ENCODE measurements around the gene GAB2. TPM values are rescaled to one million over a fixed set of nuclear protein-coding genes. Genes with fewer than 3 reads are reported as not detected.

GAB2 gene
- total RNA-seq, 1 donor from 2014 or later: 39.9 TPM

DNA sequence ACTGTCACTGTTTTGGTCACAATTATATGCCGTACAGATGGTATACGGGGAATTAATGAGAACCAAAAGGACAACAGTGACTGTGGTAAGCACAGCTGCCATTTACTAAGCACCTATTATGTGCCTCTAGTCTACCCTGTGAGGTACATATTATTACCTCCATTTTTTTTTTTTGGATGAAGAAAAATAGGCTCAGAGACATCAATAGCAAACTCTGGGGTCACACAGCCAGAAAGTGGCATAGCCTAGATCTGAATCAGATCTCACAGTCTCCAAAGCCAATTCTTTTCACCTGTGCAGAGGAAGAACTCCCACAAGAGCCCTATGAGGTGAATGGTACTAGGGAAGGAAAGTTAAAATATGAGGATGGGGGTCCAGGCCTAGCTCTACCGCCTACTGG, 160.0 kb downstream of the GAB2 start:
- H3K4me1 Mint-ChIP-seq: peaks cover 32% of the 10 kb centered on the region
- H3K9me3 Mint-ChIP-seq: no peaks in the 10 kb centered on the region
- H3K27ac Mint-ChIP-seq: no peak overlapping the region
- DNase-seq (ENCODE audit: low spot score in 2 of 2, unreplicated experiment in 2 of 2): no peak
- no peaks in the 10 kb centered on the region for H3K27me3 Mint-ChIP-seq (ENCODE audit: low read depth)
- H3K4me3 Mint-ChIP-seq: no peak overlapping the region
- peaks cover 2% of the 10 kb centered on the region for H3K36me3 Mint-ChIP-seq
- TF ChIP-seq, protein P1, sequence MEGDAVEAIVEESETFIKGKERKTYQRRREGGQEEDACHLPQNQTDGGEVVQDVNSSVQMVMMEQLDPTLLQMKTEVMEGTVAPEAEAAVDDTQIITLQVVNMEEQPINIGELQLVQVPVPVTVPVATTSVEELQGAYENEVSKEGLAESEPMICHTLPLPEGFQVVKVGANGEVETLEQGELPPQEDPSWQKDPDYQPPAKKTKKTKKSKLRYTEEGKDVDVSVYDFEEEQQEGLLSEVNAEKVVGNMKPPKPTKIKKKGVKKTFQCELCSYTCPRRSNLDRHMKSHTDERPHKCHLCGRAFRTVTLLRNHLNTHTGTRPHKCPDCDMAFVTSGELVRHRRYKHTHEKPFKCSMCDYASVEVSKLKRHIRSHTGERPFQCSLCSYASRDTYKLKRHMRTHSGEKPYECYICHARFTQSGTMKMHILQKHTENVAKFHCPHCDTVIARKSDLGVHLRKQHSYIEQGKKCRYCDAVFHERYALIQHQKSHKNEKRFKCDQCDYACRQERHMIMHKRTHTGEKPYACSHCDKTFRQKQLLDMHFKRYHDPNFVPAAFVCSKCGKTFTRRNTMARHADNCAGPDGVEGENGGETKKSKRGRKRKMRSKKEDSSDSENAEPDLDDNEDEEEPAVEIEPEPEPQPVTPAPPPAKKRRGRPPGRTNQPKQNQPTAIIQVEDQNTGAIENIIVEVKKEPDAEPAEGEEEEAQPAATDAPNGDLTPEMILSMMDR (IDR thresholded peaks at IDR 0.05; ENCODE audit: unreplicated experiment): no peak

DNA sequence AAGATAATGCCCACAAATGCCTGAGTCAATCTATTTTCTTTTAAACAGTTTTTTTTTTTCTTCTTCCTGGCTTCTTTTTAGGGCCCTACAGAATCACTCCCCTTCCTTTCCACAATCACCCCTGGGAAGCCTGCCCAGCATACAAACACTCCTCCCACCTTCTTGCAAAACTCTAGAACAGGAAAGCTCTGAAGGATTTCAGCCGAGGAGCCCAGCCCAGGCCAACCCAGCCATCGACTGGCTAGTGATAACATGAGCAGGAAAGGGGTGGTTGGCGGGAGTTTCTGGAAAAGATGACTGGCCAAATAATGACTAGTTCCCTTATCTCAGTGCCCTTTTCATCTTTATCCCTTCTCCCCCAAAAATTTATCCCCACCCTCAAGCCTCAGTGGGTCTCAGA, 160.7 kb downstream of the GAB2 start:
- Mint-ChIP-seq H3K27ac (peak overlapping the region; percentile 51), H3K4me1 (peaks cover 31% of the 10 kb centered on the region), H3K27me3 (ENCODE audit: low read depth) (no peaks in the 10 kb centered on the region), H3K9me3 (no peaks in the 10 kb centered on the region), H3K4me3 (no peak overlapping the region), H3K36me3 (peaks cover 2% of the 10 kb centered on the region)
- TF ChIP-seq, protein P1 (IDR thresholded peaks at IDR 0.05; ENCODE audit: unreplicated experiment): no peak
- DNase-seq (ENCODE audit: low spot score in 2 of 2, unreplicated experiment in 2 of 2): no peak

- no peaks in the 10 kb centered on the region for H3K27me3 Mint-ChIP-seq (ENCODE audit: low read depth)
- TF ChIP-seq, protein P1 (IDR thresholded peaks at IDR 0.05; ENCODE audit: unreplicated experiment): no peak
- DNase-seq (ENCODE audit: low spot score in 2 of 2, unreplicated experiment in 2 of 2): no peak
- H3K36me3 Mint-ChIP-seq: peaks cover 2% of the 10 kb centered on the region
- no peak overlapping the region for H3K4me3 Mint-ChIP-seq
- peaks cover 29% of the 10 kb centered on the region for H3K4me1 Mint-ChIP-seq
- H3K27ac Mint-ChIP-seq: no peak overlapping the region
- no peaks in the 10 kb centered on the region for H3K9me3 Mint-ChIP-seq
These were observed 161.7 kb downstream of the GAB2 start for GRCh38 chr11:78255919-78256318.

- DNase-seq (ENCODE audit: low spot score in 2 of 2, unreplicated experiment in 2 of 2): no peak
- peaks cover 8% of the 10 kb centered on the region for H3K36me3 Mint-ChIP-seq
These were observed 163.4 kb downstream of the GAB2 start for GRCh38 chr11:78254268-78254667.

DNA sequence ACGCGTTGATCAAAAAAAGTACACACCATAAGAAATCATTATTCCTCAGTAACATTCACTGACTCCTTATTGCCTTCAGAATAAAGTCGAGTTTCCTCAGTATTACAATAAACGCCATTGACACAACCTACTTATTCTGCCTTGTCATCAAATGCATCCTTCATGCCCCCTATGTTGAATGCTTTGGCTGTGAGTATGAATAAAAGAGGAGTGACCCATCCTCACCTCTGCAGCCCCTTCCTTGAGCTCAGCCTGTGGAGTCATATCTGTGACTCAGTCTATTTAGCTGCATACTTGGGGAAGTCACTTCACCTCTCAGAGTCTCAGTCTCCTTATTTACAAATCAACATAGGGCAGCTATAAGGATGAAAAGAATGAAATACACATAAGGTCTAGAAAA, 163.8 kb downstream of the GAB2 start:
- no peaks in the 10 kb centered on the region for H3K9me3 Mint-ChIP-seq
- no peak overlapping the region for H3K27ac Mint-ChIP-seq
- H3K36me3 Mint-ChIP-seq: peaks cover 9% of the 10 kb centered on the region
- DNase-seq (ENCODE audit: low spot score in 2 of 2, unreplicated experiment in 2 of 2): no peak
- H3K4me1 Mint-ChIP-seq: peaks cover 12% of the 10 kb centered on the region
- no peaks in the 10 kb centered on the region for H3K27me3 Mint-ChIP-seq (ENCODE audit: low read depth)
- TF ChIP-seq, protein P1 (IDR thresholded peaks at IDR 0.05; ENCODE audit: unreplicated experiment): no peak
- no peak overlapping the region for H3K4me3 Mint-ChIP-seq

More at GRCh38 chr11:78254268-78254667, 163.4 kb downstream of the GAB2 start:
- H3K4me3 Mint-ChIP-seq: no peak overlapping the region
- H3K9me3 Mint-ChIP-seq: no peaks in the 10 kb centered on the region
- TF ChIP-seq, protein P1 (IDR thresholded peaks at IDR 0.05; ENCODE audit: unreplicated experiment): no peak
- no peaks in the 10 kb centered on the region for H3K27me3 Mint-ChIP-seq (ENCODE audit: low read depth)
- no peak overlapping the region for H3K27ac Mint-ChIP-seq
- H3K4me1 Mint-ChIP-seq: peaks cover 16% of the 10 kb centered on the region

All from mesothelial cell of epicardium (in vitro differentiated cells).